ENCODE measurements around the gene PAOX.

PAOX gene

GRCh38 chr10:133350283-133350949 lies 28.6 kb upstream of the PAOX start:
- FAIRE-seq, result no peak

GRCh38 chr10:133350950-133351329 lies 28.1 kb upstream of the PAOX start:
- FAIRE-seq, result no peak

- no peak for FAIRE-seq
Observed at GRCh38 chr10:133351408-133352318, 27.4 kb upstream of the PAOX start.

GRCh38 chr10:133353202-133353959 lies 25.7 kb upstream of the PAOX start:
- no peak for FAIRE-seq

GRCh38 chr10:133353988-133354605 lies 25.0 kb upstream of the PAOX start:
- no peak for FAIRE-seq

GRCh38 chr10:133354672-133355240 lies 24.3 kb upstream of the PAOX start:
- FAIRE-seq, result no peak

GRCh38 chr10:133355266-133355665 lies 23.8 kb upstream of the PAOX start:
- no peak for FAIRE-seq

- no peak for FAIRE-seq
Observed at GRCh38 chr10:133355991-133356390, 23.1 kb upstream of the PAOX start.

- FAIRE-seq, result no peak
Observed at GRCh38 chr10:133356549-133357284, 22.3 kb upstream of the PAOX start.

GRCh38 chr10:133357285-133358161 lies 21.5 kb upstream of the PAOX start, which contains the start of gene FUOM:
Gene FUOM (minus strand): TSS chr10:133358019. CDS start chr10:133358007, 12 bp downstream.
- FAIRE-seq, result no peak

GRCh38 chr10:133358162-133358924 lies 20.7 kb upstream of the PAOX start:
- FAIRE-seq, result no peak

- no peak for FAIRE-seq
Observed at GRCh38 chr10:133358925-133359310, 20.1 kb upstream of the PAOX start.

- no peak for FAIRE-seq
Observed at GRCh38 chr10:133359554-133359971, 19.5 kb upstream of the PAOX start.

- FAIRE-seq, result no peak
Observed at GRCh38 chr10:133359972-133360610, 19.0 kb upstream of the PAOX start.

- FAIRE-seq, result no peak
Observed at GRCh38 chr10:133361227-133361626, 17.8 kb upstream of the PAOX start.

- FAIRE-seq, result no peak
Observed at GRCh38 chr10:133361773-133362441, 17.2 kb upstream of the PAOX start.

GRCh38 chr10:133362846-133363245 lies 16.2 kb upstream of the PAOX start:
- FAIRE-seq, result no peak

- no peak for FAIRE-seq
Observed at GRCh38 chr10:133364645-133365431, 14.2 kb upstream of the PAOX start.
